ENCODE measurements around the gene RUNDC3A.

The RUNDC3A gene

DNA sequence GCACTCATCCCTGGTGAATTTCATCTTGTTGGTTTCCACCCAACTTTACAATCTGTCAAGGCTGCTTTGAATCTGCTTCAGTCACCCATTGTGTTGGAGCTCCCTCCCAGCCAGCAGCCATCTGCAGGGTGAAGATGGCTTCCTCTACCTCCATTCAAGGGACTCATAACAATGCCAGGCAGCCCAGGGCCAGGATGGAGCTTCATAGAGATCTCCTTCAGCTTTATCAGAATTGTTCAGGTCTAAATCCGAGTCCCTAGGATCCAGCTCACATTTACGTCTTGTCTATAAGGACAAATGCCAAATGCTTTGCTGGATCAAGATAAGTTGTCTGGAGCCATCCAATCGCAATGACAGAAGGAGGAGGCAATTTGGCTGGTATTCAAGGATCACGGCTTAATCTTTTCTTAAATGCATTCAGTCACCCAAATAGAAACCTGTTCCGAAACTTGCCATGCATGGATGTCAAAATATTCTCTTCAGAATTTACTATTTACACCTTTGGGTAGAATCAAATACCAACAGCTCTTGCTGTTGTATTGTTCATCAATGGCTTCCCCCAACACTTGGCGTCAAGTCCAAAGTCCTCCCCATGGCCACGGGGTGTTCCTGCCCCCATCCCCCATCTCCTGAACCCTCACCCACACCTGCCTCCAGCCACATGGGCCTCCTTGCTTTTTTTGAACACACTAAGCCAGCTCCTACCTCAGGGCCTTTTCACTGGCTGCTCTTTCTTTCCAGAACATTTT lies 59.0 kb downstream of the RUNDC3A start:
- Histone ChIP-seq H3K36me3 (ENCODE audit: insufficient read depth, low read length) (no peaks in the 10 kb centered on the region), H3K9ac (ENCODE audit: insufficient read length) (no peak overlapping the region), H3K9me3 (ENCODE audit: low read depth, low read length) (no peaks in the 10 kb centered on the region), H3K27ac (no peak overlapping the region), H3K4me3 (no peak overlapping the region)
- DNase-seq (ENCODE audit: low read depth, low spot score), result no peak
- TF ChIP-seq POLR2AphosphoS5 (IDR thresholded peaks at IDR 0.05; ENCODE audit: borderline replicate concordance, low read depth, low read length) (no peak), FOXP2 (optimal IDR thresholded peaks at IDR 0.05; ENCODE audit: control extremely low read depth, extremely low read length, insufficient read depth) (no peak), EZH2 (IDR thresholded peaks at IDR 0.05) (no peak)

Data from SK-N-MC (cell line).